HCT116 (cell line): Measurements from ENCODE around the gene ELMOD2. TPM values are rescaled to one million over a fixed set of nuclear protein-coding genes. Genes with fewer than 3 reads are reported as not detected.

Source experiments
- ATAC-seq: fragments of 200-7000 bp; cut with Tn5 transposase; 2 replicates; pipeline ENCODE4 v1.9.1; 2020; ENCODE audit warnings: mild to moderate bottlenecking, moderate library complexity
- BruUV-seq: library from RNA; stranded (reverse); fragments of 400-500 nt; replicated peaks from 2 replicates; lab custom pipeline; 2021; lab: Mats Ljungman, UMichigan
- CTCF ChIA-PET: fragments of 300-600 bp; sonication (Branson Sonifier 250); formaldehyde crosslinking; loops from one replicate; lab custom pipeline; 2021; ENCODE audit warnings: antibody characterized with exemption; lab: Charles Lee
- POLR2A ChIA-PET: fragments of 300-600, 350-600 bp; sonication (Branson Sonifier 250); formaldehyde crosslinking; loops from one replicate; lab custom pipeline; 2021; ENCODE audit warnings: antibody characterized with exemption; lab: Charles Lee
- RAD21 ChIA-PET, 2 experiments: fragments of 300-600 bp; sonication (Branson Sonifier 250); formaldehyde crosslinking; loops; one replicate each; lab custom pipeline; 2023; ENCODE audit warnings: low total read pairs in 2 of 2; ENCODE audit not compliant: uncharacterized antibody in 2 of 2, unreplicated experiment in 2 of 2, low non-redundant PET in 1 of 2; lab: Charles Lee
- DNase-seq: peaks from one replicate; pipeline ENCODE4 v3.0.0-alpha.2; 2010; ENCODE audit warnings: low read depth, low spot score
- H2AFZ ChIP-seq: fragments of 200-600 bp; shearing (Covaris generic), sonication (generic); 2 replicates; pipeline ENCODE4 v1.6.1; 2017; ENCODE audit warnings: low read depth, mixed run types, mixed read lengths, antibody characterized with exemption, low read length; ENCODE audit not compliant: poor library complexity, severe bottlenecking
- H3K27ac ChIP-seq: 2 replicates; pipeline ENCODE4 v1.5.1; 2012; ENCODE audit warnings: low read depth, low read length
- H3K27me3 ChIP-seq: fragments of 200-600 bp; sonication (generic); 2 replicates; pipeline ENCODE4 v1.6.1; 2016; ENCODE audit warnings: mixed run types, low read length, mixed read lengths; ENCODE audit not compliant: insufficient read depth
- H3K36me3 ChIP-seq, 2 experiments: fragments of 200-500 bp in 1 of 2; fragments of 200-600 bp in 1 of 2; sonication (Bioruptor generic) in 1 of 2; sonication (generic) in 1 of 2; 2 replicates each; pipeline versions ENCODE4 v1.5.1 to v1.6.1; 2014 to 2016; ENCODE audit warnings: low read length in 2 of 2, inconsistent platforms in 1 of 2, mixed read lengths in 1 of 2, mixed run types in 1 of 2; ENCODE audit not compliant: insufficient read depth in 2 of 2, control insufficient read depth in 1 of 2
- H3K4me1 ChIP-seq, 2 experiments: fragments of 200-600 bp in 1 of 2; sonication (generic) in 1 of 2; 2 replicates each; pipeline versions ENCODE4 v1.5.1 to v1.6.1; 2012 to 2017; ENCODE audit warnings: low read length in 2 of 2, inconsistent platforms in 1 of 2, mild to moderate bottlenecking in 1 of 2, mixed read lengths in 1 of 2, mixed run types in 1 of 2, moderate library complexity in 1 of 2; ENCODE audit not compliant: insufficient read depth in 2 of 2, control insufficient read depth in 1 of 2
- H3K4me2 ChIP-seq: fragments of 200-600 bp; sonication (generic); 2 replicates; pipeline ENCODE4 v1.6.1; 2017; ENCODE audit warnings: mixed run types, low read length, mixed read lengths
- H3K4me3 ChIP-seq, 2 experiments: fragments of 200-600 bp in 1 of 2; sonication (generic) in 1 of 2; replicated peaks in 1 of 2; 2 replicates each; pipeline ENCODE4 v1.5.1; 2011 to 2016; ENCODE audit warnings: low read length in 2 of 2, control low read depth in 1 of 2, low read depth in 1 of 2, mild to moderate bottlenecking in 1 of 2, mixed read lengths in 1 of 2, mixed run types in 1 of 2
- H3K79me2 ChIP-seq: fragments of 200-600 bp; sonication (generic); 2 replicates; pipeline ENCODE4 v1.6.1; 2017; ENCODE audit warnings: mild to moderate bottlenecking, mixed run types, low read length, moderate library complexity, mixed read lengths; ENCODE audit not compliant: insufficient read depth
- H3K9ac ChIP-seq: fragments of 200-600 bp; sonication (generic); 2 replicates; pipeline ENCODE4 v1.6.1; 2016; ENCODE audit warnings: low read length, mixed read lengths
- H3K9me2 ChIP-seq: fragments of 200-600 bp; sonication (generic), shearing (Covaris generic); 2 replicates; pipeline ENCODE4 v1.6.1; 2017; ENCODE audit warnings: mixed run types, mild to moderate bottlenecking, moderate library complexity; ENCODE audit not compliant: insufficient read depth
- H3K9me3 ChIP-seq, 2 experiments: fragments of 200-500 bp in 1 of 2; fragments of 200-600 bp in 1 of 2; sonication (Bioruptor generic) in 1 of 2; sonication (generic) in 1 of 2; 2 replicates each; pipeline ENCODE4 v1.6.1; 2014 to 2017; ENCODE audit warnings: low read length in 2 of 2, mixed read lengths in 2 of 2, inconsistent platforms in 1 of 2, low read depth in 1 of 2, mild to moderate bottlenecking in 1 of 2, mixed run types in 1 of 2, moderate library complexity in 1 of 2; ENCODE audit not compliant: control insufficient read depth in 1 of 2, insufficient read depth in 1 of 2
- H4K20me1 ChIP-seq: fragments of 200-600 bp; sonication (generic), shearing (Covaris generic); 2 replicates; pipeline ENCODE4 v1.6.1; 2017; ENCODE audit warnings: mixed run types, mild to moderate bottlenecking, moderate library complexity; ENCODE audit not compliant: insufficient read depth
- ATF3 ChIP-seq: IDR thresholded peaks from 2 replicates; pipeline ENCODE4 v1.6.1; 2012
- CBX3 ChIP-seq: IDR thresholded peaks from 2 replicates; pipeline ENCODE4 v1.6.1; 2012; ENCODE audit warnings: low read depth
- CEBPB ChIP-seq: IDR thresholded peaks from 2 replicates; pipeline ENCODE4 v1.6.1; 2012; ENCODE audit warnings: low read depth
- ELF1 ChIP-seq: IDR thresholded peaks from 2 replicates; pipeline ENCODE4 v1.6.1; 2012; ENCODE audit warnings: low read depth, borderline replicate concordance
- EZH2 ChIP-seq: fragments of 200-600 bp; sonication (generic); IDR thresholded peaks from 2 replicates; pipeline ENCODE4 v1.6.1; 2017; ENCODE audit warnings: antibody characterized with exemption, mixed run types
- ZNF274 ChIP-seq: fragments of 200-500 bp; sonication (Bioruptor generic); IDR thresholded peaks from 2 replicates; pipeline ENCODE4 v1.6.1; 2014; ENCODE audit warnings: mild to moderate bottlenecking, low read depth, low read length, inconsistent platforms
- intact Hi-C: fragments of 100-400 bp; cut with micrococcal nuclease; formaldehyde crosslinking; loops from 2 replicates; pipeline ENCODE4 v1.10.0; 2022
- total RNA-seq: library from RNA; stranded (reverse); gene quantifications from one replicate; pipeline ENCODE4 v1.2.1, GENCODE V29; 2021; ENCODE audit not compliant: unreplicated experiment
- TF ChIP-seq, protein P1 (sequence below): IDR thresholded peaks from 2 replicates; pipeline ENCODE4 v1.6.1; 2011; ENCODE audit warnings: mild to moderate bottlenecking, low read length, moderate library complexity; ENCODE audit not compliant: insufficient replicate concordance; ENCODE audit errors: extremely low read depth

The ELMOD2 gene
- total RNA-seq, 1 experiment from 2014 or later, result 26.6 TPM

DNA sequence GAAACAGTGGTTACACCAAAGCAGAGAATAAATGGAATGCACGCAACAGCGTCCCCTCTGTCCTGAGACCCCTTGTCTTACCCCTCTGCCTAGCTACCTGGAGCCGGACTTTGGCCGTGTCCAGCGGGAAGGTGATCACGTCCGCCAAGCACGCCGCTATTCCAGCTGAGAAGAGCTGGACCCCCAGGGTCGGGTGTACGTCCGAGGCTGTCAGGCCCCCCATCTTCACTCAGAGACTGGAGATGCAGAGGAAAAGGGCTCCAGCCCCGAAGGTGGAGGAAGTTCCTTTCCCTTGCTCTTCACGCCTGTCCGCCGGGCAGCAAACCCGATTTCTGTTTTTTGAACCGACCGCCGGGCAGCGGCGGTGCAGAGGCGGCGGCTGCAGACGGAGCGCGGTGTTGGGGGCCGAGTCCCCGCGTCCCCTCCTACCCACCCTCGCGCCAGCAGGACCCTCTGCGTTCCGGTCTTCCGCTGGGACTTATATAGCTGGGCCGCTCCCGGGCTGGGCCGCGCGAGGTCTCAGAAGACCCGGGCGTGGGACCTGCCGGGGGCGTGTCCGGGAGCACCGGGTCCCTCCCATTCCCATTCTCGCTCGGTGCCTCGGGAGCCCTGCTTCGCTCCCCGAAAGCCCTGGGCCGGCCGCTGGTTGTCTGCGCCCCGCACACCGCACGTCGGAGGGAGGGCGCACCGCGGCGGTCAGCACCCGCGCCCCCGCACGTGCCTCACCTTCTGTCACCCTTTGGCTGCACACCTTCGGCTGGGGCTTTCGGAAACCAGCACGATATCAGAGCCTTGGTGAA lies 44.7 kb downstream of the ELMOD2 start, which contains the start of gene UCP1:
Gene UCP1 (minus strand): TSS at position 455 of the 800 bp plus-strand sequence. CDS start 232 bp downstream, at position 223.
- H3K27ac ChIP-seq, result no peak within 1 kb of the TSS
- no peak within 1 kb of the TSS for H2AFZ ChIP-seq
- ATAC-seq (no peak), DNase-seq (no peak)
- H3K9me3 ChIP-seq, result no peaks in the 10 kb centered on the region
- H3K9me2 ChIP-seq, result no peaks in the 10 kb centered on the region
- RAD21 ChIA-PET, result no interaction called here
- H3K4me1 ChIP-seq, result no peaks in the 10 kb centered on the region
- intact Hi-C loops, result no loop called here
- no peak within 1 kb of the TSS for H3K4me3 ChIP-seq
- H3K36me3 ChIP-seq, result no peaks in the 10 kb centered on the region
- H3K4me2 ChIP-seq, result no peak within 1 kb of the TSS
- CTCF ChIA-PET, result no interaction called here
- TF ChIP-seq ATF3 (no peak), ZNF274 (no peak), CEBPB (no peak), ELF1 (no peak), CBX3 (no peak), EZH2 (no peak)
- TF ChIP-seq, protein P1, sequence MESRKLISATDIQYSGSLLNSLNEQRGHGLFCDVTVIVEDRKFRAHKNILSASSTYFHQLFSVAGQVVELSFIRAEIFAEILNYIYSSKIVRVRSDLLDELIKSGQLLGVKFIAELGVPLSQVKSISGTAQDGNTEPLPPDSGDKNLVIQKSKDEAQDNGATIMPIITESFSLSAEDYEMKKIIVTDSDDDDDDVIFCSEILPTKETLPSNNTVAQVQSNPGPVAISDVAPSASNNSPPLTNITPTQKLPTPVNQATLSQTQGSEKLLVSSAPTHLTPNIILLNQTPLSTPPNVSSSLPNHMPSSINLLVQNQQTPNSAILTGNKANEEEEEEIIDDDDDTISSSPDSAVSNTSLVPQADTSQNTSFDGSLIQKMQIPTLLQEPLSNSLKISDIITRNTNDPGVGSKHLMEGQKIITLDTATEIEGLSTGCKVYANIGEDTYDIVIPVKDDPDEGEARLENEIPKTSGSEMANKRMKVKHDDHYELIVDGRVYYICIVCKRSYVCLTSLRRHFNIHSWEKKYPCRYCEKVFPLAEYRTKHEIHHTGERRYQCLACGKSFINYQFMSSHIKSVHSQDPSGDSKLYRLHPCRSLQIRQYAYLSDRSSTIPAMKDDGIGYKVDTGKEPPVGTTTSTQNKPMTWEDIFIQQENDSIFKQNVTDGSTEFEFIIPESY, result no peak
- H3K9ac ChIP-seq, result no peak within 1 kb of the TSS
- no TSS peak for BruUV-seq
- no peaks in the 10 kb centered on the region for H4K20me1 ChIP-seq
- POLR2A ChIA-PET, result no interaction called here
- no peaks in the 10 kb centered on the region for H3K27me3 ChIP-seq
- H3K79me2 ChIP-seq, result no peaks in the 10 kb centered on the region
